Activated gamma-delta T cell treated with anti-CD3 and anti-CD28 coated beads, Interleukin-2, amount 50 U/mL, for 16 hours (primary cell): ENCODE data around the gene CIZ1.
"Not testable (repeated sequence)": the region's sequence is repeated elsewhere in the genome, so short reads cannot be mapped to it uniquely, and the experiment has no call there.

Experiments used
- DNase-seq: peaks from one replicate; pipeline ENCODE4 v3.0.0-alpha.2; 2020; ENCODE audit warnings: low read depth

The CIZ1 gene

DNA sequence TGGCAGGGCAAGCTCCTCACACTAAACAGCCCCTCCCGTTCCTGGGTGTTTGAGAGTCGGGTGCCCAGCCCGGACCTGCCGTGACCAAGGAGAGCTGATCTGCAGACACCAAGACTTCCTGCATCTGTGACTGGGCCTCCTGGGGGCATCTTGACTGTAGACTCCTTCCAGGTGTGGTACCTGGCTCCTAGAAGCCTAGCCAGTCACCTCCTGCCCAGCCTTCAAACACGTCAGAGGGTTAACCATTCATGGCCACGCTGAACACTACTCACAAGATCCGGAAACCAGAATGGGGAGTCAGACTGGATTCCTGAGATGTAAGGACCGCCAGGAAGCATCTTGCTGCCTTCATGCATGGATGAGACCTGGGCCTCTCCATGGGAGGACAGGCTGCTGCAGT, 45.8 kb downstream of the CIZ1 start:
- no peak for DNase-seq

DNA sequence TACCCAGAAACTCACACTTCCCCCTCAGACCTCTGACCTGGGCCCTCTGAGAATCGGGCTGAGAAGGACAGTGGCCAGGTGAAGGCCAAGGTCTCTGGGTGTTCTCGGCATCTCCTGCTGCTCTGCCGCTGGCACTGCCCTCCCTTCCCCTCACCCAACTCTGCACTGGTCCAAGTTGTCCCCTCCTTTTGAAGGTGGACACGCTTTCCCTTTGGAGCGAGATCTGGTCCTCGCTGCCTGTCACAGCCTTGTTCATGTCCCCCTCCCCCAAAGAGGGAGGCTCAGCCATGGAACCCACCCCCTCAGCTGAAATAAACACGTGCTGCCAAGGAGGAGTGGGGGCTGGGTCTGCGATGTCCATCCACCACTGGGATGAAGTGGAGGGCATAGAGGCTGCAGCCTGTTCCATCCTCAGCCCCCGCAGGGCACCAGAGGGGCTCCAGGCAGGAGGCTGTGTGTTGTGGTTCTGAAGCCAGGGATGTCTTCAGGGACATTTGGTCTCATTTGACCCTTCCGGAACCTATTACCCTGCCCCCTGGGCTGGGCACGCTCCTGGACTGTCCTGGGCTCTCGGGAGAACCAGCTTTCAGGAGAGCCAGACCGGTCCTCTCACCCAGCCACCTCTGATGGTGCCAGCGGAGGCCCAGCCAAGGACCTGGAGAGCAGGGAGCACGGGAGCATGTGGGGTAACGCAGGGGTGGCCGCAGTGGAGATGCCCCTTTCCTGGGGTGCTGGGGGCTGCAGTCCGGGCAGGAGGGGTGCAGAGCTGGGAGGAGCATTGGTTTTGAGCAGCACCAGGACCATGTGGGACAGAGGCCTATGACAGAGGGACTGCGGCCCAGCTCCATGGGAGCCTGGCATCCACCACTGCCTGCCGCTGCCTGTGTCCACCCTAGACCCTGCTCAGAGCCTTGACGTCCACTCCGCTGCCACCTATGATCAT, 46.9 kb downstream of the CIZ1 start:
- no peak for DNase-seq

DNA sequence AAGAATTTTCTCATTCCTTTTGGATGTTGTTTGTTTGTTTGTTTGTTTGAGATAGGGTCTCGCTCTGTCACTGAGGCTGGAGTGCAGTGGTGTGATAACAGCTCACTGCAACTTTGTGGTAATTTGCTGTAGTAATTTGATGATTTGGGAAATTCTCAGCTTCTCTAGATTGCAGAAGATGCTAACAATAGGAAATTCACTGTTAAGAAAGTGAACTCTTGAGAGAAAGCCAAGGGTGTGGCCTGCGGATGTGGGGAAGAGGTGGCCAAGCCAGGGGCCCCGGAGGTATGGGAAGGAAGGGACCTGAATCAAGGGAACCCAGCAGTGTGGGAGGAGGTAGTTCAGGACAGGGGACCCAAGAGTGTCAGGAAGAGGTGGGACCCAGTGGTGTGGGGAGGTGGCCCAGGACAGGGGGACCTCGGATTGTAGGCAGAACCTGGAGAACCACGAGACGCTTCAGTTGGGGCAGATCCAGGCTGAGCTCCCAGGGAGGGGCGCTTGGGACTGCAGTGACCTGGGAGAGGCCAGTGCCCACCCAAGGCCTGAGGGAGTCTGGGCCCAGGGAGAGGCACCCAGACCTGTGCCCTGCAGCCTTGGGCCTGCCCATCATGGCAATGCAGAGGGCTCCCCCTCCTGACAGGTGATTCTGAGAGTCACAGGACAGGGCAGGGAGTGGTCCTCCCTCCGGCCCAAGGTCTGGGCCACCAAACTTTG, 47.7 kb downstream of the CIZ1 start:
- DNase-seq: no peak

DNA sequence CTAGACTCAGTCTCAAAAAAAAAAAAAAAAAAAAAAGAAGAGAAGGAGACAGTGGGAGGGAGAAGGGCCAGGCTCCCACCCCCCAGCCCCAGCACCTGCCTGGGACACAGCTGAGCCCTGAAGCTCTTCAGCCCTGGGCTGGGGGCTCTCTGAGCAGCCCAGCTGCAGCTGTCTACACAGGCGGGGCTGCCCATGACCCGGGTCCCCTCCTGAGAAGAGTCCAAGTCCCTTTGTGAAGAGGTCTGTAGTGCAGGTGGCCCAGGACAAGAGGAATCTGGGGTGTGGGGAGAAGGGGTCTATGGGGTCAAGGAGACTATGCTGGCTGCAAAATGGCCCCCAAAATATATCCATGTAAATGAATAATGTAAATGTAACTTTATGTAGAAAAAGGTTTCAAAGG, 48.8 kb downstream of the CIZ1 start:
- DNase-seq: no peak

DNA sequence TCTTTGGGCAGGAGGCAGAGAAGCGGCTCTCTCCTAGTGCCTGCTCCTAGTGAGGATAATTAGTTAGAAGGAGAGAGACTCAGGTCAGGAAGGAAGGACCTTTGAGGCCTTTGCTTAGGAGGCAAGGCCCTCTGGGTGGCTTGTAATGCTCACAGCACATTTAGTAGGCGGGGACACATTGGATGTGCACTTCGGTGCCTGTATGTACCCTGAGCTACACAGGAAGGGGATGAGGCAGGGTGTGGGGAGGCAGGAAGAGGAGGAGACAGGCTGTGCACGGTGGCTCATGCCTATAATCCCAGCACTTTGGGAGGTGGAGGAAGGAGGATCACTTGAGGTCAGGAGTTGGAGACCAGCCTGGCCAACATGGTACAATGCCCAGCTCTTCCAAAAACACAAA, 49.3 kb downstream of the CIZ1 start:
- no peak for DNase-seq

DNA sequence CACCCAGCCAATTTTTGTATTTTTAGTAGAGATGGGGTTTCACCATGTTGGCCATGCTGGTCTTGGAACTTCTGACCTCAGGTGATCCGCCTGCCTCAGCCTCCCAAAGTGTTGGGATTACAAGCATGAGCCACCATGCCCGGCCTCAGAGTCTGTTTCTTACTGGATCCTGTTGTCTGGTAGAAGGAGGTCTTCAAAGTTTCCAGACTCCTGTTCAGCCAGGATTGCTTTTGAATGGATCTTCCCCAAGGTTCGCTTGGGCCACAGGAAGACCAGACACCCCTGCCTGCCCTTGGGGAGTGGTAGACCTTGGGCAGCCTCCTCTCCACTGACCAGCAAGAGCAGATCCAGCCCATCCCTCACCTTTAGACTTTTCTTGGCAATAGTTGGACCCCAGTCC, 49.8 kb downstream of the CIZ1 start:
- no peak for DNase-seq

DNA sequence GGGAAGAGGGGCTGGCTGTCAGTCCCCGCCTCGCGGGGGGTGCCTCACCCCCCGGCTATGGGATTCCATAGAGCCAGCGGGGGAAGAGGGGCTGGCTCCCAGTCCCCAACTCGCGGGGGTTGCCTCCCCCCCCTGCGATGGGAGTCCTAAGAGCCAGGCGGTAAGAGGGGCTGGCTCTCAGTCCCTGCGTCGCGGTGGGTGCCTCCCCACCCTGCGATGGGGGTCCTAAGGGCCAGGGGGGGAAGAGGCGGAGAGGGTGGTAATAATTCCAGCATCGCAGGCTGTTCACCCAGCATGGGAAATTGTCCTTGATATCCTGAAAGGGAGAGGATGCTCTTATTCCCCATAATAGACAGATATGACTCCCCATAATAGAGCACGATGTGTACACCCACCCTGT, 51.8 kb downstream of the CIZ1 start:
- DNase-seq: no peak

DNA sequence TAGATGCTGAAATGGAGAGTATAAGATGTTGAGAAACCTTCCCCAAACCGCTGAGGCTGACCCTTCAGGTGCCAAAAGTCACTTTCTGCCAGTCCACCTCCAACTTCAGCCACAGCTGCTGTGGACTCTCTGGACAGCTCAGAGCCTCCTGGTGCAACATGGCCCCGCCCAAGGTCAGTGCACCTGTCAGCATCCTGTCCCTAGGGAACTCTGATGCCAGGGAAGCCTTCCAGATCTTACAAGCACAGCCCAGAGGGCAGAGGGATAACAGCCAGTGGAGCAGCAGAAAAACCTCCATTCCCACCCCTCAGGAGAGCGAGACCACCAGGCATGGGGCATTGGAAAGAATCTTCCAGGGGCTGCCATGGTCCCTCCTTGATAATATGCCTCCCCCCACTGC, 53.4 kb downstream of the CIZ1 start:
- DNase-seq: no peak

DNA sequence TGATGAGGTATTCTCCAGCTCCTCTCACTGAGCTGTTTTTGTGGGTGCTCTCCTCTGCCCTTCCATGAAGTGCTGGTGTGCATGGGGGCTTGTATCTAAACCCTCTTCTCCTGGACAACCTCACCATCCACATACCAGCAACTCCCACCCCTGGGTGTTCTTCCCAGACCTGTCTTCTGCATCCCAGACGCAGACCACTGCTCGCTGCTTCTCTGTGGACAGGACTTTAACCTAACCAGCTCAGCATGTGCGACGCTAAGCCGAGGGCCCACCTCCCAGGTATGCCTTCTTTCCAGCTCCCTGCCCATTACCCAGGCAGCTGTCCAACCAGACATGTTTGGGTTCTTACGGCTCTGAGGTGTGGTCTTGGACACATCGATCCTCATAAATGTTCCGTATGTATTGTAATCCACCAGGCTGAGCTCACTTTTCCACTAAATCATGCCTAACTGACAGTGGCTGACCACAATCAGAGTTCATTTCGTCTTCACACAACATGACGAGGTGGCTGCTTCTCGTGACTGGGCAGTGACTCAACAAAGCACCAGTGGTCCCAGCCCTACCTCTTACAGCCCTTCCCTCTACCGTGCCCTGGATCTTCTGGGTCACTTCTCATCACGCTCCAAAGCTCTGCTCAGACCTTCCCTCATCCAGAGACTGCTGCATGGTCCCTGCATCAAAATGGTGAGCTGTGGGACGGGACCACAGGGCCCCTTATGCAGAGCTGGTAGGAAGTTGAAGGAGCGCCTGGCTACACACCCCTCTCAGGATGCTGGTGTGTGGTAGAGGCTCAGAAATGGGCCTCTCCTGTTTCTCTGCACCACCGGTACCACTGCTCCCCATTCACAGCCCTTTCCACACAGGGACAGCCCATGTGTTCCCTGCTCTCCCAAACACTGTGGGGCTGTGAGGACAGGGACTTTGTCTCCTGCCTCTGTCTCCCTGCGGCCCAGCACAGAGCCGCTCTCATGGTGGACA, 54.3 kb downstream of the CIZ1 start:
- no peak for DNase-seq

DNA sequence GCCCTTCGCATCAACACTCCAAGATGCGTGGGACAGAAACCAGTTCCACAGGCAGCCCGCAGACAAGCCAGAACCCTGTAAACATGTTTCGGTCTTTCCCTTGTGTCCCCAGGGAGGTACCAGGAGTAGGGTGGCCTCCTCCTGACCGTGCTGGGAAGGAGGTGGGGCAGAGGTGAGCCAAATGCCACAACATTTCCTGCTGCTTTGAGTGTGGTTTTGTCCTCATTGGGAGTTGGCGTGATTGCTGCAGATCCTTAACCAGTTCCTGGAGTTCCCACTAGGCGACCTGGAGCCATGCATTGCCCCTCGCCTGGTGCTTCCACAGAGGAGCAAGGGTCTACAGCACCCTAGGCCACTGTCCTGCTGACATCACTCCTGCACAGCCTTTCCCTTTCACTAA, 55.8 kb downstream of the CIZ1 start:
- not testable (repeated sequence) for DNase-seq

DNA sequence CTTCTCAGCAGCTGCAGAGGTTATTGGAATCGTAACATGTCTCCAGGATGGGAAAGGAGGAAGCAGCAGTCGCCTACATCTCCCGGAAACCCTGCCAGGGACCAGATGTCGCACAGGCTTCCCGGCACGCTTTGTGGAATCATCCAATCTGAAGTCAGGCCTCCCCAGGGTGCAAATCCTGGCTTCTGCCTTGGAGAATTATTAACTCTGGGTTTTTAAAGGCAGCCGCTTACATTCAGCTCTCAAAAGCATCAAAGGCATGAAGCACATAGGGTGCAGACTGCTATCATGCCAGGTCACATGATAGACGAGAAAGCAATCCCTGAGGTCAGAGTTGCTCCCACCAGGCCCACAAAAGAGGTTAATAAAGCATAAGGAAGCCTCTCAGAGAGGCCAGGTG, 59.2 kb downstream of the CIZ1 start:
- DNase-seq: not testable (repeated sequence)

DNA sequence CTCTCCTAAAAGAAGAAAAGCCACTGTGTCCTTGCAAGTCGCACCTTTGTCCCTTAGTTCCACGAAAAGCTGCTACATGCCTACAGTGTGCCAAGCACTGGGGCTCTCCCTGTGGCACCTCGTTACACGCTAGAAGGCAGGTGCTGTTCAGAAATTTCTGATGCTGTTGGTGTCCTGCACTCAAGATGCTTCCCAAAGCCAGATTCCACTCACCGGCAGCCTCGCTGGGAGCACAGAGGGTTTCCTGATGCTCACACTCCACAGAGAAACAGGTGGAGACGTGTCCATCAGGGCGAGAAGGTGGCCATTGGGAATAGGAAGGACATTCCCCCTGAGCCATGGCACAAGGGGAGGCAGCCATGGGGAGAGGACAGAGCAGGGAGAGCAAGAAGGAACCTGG, 60.0 kb downstream of the CIZ1 start:
- not testable (repeated sequence) for DNase-seq

DNA sequence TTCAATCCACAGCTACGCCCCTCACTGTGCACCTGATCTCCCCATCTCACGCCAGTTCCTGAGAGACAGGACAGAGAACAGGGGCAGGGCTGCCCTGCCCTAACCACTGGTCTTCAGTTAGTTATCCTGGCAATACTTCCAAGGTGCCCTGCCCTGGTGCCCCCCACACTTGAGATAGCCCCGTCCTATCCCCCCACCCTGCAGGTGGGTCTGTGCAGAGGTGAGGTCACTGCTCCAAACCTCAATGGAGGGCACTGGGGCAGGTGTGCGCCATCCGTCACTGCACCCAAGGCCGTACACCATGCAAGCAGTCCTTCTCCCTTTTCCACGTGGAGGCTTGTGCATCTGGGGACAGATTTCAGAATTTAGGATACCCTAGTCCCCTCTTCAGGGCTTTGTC, 60.7 kb downstream of the CIZ1 start:
- DNase-seq: not testable (repeated sequence)

DNA sequence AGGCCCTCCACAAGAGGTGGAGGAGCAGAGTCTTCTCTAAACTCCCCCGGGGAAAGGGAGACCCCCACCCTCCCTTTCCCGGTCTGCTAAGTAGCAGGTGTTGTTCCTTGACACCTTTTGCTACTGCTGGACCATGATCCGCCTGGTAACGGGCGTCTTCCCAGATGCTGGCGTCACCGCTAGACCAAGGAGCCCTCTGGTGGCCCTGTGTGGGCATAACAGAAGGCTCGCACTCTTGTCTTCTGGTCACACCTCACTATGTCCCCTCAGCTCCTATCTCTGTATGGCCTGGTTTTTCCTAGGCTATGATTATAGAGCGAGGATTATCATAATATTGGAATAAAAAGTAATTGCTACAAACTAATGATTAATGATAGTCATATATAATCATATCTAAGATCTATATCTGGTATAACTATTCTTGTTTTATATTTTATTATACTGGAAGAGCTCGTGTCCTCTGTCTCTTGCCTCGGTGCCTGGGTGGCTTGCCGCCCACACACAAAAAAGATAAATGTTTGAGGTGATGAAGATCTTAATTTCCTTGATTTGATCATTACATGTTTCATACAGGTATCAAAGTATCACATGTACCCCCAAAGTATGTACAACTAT, 61.3 kb downstream of the CIZ1 start:
- DNase-seq: peak; percentile 30

DNA sequence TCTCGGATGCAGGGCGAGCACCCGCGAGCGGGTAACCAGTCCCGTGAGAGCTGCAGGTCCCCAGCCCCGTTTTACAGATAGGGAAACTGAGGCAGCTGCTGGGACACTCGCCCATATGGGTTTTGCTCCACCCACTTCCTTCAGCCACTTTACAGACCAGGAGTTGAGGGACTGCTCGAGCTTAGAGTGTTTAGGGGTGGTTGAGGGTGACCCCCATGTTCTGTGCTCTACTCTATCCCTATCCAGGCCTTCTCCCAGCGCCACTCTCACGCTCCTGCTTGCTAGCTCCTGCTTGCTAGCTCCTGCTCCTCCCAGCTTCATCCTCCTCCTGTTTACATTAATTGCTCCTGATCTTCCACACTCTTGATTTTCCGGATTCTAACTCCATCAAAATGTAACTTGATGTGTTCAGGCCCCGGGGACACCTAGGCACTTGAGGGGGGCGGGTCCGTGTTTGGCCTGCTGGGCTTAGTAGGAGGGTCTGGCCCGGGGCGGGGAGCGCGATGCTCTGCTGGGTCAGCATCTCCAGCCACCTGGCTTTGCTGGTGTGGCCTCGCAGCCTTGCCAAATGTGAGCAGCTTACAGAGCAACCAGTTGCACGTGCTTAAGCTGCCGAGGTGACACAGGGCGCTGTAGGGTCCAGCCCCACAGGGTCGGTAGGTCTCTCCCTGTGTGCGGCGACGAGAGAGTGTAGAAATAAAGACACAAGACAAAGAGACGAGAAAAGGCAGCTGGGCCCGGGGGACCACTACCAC, 62.4 kb downstream of the CIZ1 start:
- no peak for DNase-seq

DNA sequence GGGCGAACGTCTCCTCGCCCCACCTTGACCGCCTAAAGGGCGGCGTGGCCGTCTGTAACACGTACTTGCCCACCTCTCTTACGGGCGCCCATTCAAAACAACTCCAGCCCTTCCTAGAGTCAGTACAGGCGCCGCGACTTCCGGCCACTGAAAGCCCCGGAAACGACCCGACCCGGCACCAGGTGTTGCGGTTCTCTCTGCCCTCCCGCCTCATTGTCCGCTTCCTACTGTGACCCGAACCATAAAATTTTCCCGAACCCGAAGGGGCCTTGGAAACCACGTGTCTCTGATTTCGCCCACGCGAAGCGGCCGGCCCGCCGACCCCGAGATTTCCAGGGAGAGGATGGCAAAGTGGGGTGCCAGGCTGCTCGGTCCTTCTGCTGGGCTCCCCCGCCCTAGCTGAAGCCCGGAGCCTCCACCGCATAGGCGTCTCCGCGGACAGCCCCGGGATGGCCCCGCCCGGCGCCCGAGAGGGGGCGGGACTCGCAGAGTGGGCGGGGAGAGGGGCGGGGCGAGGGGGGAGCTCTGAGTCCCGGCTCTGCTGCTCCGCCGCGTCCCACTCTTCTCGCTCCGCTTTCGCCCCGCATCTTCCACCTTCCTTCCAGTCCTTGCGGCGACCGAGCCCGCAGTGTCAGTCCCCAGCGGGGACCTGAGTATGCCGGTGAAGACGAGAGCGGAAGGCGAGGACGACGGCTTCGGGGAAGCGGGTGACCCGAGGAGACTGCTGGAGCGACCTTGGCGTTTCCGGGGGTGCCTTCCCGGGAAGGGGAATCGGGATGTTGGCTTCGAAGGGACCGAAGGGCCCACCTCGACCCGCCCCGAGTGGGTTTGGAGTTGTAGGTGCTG, 63.2 kb downstream of the CIZ1 start:
- peak; percentile 70 for DNase-seq

DNA sequence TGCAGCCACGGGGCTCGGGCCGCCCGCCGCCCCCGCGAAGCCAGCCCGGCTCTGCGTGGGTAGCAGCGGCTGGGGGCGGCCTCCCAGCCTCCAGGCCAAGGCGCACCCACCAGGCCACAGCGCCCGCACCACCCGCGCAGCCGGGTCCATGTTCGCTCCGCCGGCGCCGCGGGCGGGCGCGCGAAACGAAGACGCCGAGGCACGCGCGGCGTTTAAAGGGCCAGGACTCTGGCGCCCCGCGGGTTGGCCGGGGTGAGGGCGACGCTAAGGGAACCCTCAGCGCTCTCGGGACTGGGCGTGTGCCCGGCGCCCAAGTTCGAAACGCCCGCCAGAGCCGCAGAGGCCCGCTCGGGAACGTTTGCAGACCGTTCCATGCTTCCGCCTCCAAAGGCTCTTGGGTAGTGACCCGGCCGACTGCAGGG, 63.8 kb downstream of the CIZ1 start, which contains the start of gene PTGES2:
TSS of gene PTGES2 (minus strand) at position 162 of the 422 bp plus-strand sequence. CDS start at position 150, 12 bp downstream.
- peak; percentile 63 for DNase-seq

DNA sequence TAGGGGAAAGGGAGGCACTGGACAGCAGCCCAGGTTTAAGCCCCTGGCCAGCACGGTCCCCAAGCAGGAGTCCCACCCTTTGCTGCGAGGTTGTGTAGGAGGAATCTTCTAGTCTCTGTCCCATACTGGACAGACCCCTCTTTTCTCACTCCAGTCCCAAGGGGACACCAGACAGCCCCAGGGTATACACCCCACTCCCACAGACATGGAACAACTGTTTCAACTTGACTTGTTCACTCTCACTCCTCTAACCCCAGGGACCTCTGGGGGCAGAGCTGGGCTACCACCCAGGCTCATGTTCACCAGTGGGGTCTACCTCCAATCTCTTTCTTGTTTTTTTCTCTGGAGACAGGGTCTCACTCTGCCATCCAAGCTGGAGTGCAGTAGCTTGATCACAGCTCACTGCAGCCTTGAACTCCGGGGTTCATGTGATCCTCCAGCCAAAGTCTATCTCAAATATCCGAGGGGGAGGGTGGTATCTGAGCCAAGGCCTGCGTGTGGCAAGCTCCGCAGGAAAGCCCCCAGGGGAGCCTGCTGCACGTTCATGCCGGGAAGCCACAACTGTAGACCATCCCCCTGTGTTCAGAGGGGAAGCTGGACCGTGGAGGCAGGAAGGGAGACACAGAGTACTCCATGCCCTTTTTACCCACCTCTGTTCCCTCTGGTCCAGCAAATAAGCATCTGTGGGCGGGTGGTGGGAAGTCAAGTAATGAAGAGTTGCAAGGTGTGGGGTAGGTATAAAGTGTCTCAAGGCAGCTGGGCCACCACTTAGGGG, 65.6 kb downstream of the CIZ1 start:
- no peak for DNase-seq
